SIG-M5 (cell line): ENCODE results near the gene PASK.
"Not testable (repeated sequence)": the region's sequence is repeated elsewhere in the genome, so short reads cannot be mapped to it uniquely, and the experiment has no call there.

Experiments
- DNase-seq: peaks from one replicate; lab custom pipeline; 2025; lab: John Stamatoyannopoulos, UW

The PASK gene

DNA sequence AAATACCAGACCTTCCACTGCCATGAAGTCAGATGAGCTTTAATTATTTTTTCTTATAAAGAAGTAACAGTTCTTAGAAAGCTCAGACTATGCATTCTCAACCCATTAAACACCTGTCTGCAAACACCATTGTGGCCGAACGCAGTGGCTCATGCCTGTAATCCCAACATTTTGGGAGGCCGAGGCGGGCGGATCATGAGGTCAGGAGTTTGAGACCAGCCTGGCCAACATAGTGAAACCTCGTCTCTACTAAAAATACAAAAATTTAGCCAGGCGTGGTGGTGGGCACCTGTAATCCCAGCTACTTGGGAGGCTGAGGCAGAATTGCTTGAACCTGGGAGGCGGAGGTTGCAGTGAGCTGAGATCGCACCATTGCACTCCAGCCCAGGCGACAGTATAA, 44.7 kb downstream of the PASK start:
- DNase-seq: not testable (repeated sequence)

DNA sequence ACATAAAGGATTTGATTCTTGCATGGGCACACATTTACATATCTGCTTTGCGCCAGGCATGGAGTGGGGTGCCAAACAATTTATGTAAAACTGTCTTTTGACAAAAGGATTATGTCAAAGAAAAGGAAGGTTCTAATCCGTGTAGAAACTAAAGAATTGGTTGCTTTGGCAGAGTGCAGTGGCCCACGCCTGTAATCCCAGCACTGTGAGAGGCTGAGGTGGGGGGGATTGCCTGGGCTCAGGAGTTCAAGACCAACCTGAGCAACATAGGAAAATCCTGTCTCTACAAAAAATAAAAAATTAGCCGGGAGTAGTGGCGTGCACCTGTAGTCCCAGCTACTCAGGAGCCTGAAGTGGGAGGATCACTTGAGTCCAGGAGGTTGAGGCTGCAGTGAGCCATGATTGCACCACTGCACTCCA, 46.1 kb downstream of the PASK start:
- no peak for DNase-seq

DNA sequence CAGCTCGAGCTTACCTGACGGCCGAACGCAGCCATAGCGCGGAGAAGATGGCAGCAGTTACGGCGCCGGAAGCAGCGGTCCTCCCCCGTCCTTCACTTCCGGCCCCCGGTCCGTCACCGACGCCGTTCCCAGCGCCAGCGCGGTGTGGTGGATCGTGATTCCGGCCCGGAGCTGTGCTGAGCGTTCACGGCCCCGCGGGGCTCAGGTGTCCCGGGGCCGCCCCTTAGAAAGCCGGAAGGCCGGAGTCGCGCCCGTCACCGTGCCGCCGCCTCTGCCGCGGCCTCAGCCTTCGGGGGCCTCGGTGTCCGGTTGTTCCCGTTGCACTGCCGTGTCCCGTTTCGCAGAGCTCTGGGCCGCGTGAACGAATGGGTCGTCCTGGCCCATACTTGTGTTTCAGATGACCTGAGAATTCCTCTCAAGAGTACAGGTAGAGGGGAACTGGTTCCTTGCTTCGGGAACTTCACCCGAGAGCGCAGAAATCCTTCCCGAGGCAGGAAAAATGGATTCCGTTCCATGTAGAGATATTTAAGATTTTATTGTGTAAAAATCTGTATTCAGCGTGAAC, 47.0 kb downstream of the PASK start, which contains the start of gene MTERF4:
TSS of gene MTERF4 (minus strand) at position 49 of the 565 bp plus-strand sequence. CDS start at position 35, 14 bp downstream.
- no peak for DNase-seq

- no peak for DNase-seq
Observed at GRCh38 chr2:241099246-241099645, 50.0 kb downstream of the PASK start.

GRCh38 chr2:241096979-241097378, 52.3 kb downstream of the PASK start:
- no peak for DNase-seq

- no peak for DNase-seq
Observed at GRCh38 chr2:241095594-241096290, 53.5 kb downstream of the PASK start.

GRCh38 chr2:241094924-241095420, 54.3 kb downstream of the PASK start:
- no peak for DNase-seq

- no peak for DNase-seq
Observed at GRCh38 chr2:241094172-241094571, 55.1 kb downstream of the PASK start.

DNA sequence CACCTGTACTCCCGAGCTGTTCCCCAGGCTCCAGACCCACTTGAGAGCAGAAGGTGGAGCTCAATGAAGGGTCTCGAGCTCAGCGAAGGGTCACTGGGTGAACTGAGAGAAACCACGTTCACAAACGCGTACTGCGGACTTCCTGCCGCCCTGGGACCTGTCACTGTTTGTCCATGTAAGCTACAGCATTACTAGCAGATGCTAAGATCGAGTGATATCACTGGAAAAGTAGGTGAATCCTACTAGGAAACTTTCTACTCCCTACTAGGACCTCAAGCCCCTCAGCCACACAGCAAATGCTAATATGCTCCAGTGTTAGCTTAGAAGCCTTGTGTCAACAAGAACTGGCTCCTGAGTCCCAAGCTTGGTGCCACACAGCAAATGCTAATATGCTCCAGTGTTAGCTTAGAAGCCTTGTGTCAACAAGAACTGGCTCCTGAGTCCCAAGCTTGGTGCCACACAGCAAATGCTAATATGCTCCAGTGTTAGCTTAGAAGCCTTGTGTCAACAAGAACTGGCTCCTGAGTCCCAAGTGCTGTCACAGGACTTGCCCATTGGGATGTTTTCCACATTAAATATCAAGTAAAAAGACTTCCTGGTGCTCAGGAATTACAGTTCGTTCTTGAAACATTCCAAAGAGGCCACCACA, 56.0 kb downstream of the PASK start:
- DNase-seq: not testable (repeated sequence)

- DNase-seq: no peak
Observed at GRCh38 chr2:241092677-241093076, 56.6 kb downstream of the PASK start.

DNA sequence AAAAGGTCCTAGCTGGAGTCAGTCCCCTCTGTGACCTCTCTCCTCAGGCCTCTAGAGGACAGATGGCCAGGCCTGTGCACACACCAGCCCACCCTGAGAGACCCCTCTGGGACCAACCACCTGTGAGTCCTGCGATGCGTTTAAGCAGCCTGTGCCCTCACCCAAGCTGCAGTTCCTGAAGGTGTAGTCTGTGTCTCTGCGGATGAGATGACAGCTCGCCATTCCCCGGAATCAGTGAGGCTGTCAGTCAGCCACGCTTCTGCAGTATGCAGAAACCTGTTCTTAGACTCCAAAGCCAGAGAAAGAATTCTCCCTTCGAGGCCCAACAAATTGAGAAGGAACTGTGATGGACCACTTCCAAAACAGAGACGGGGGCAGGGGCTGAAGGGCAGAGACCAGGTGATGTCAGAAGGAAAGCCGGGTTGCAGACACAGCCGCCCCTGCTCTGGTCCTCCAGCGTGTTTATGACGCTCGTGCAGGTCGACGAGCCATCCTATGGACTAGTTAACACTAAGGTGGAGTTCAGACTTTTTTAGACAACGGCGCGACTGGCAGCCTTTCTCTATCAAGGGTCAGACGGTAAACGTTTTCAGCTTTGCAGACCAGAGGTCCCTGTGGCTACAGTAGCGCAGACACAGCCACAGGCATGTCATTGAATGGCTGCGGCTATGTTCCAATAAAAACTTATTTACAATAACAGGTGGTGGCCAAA, 57.4 kb downstream of the PASK start:
- no peak for DNase-seq

- DNase-seq: no peak
Observed at GRCh38 chr2:241091201-241091600, 58.1 kb downstream of the PASK start.

DNA sequence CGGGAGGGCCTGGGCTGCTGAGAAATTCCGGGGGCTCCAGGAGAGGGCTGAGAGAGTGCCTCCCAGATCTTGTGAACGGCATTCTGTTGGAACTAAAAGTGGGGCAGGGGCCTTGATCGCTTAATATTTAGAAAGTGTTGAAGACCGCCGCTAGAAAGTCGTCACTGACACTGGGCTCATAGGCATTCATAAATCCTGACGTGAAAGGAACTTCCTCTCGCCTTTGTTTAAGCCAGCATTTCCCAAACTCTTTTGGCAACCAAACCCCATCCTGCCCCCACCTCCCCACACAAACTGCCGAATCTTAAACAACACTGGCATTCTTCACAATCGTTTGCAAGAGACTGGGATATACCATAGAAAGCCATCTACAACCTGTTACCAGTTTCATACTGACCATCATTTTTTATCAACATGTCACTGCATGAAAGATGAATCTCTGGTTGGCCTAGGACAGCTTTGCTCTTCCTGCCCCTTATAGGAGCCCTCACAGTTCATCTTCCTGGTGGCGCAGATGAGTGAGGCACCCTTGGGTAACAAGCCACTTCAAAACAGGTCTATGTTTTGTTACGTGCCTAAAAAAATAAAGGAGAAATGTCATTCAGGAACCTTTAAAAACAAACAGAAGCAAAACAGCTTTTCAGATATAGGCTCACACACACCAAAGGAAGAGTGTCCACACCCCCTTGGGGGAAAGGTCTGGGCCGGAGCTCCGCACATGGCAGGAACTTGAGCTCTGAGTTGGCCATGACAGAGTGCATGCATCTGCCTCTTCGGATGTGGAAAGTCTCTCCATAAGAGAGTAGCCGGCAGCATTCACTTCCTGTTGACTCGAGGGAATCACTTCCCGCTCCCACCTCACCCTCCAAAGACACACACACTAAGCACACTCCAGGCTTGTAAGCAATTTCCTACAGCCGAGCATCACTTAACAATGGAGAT, 60.2 kb downstream of the PASK start:
- no peak for DNase-seq

- no peak for DNase-seq
Observed at GRCh38 chr2:241088376-241088775, 60.9 kb downstream of the PASK start.

DNA sequence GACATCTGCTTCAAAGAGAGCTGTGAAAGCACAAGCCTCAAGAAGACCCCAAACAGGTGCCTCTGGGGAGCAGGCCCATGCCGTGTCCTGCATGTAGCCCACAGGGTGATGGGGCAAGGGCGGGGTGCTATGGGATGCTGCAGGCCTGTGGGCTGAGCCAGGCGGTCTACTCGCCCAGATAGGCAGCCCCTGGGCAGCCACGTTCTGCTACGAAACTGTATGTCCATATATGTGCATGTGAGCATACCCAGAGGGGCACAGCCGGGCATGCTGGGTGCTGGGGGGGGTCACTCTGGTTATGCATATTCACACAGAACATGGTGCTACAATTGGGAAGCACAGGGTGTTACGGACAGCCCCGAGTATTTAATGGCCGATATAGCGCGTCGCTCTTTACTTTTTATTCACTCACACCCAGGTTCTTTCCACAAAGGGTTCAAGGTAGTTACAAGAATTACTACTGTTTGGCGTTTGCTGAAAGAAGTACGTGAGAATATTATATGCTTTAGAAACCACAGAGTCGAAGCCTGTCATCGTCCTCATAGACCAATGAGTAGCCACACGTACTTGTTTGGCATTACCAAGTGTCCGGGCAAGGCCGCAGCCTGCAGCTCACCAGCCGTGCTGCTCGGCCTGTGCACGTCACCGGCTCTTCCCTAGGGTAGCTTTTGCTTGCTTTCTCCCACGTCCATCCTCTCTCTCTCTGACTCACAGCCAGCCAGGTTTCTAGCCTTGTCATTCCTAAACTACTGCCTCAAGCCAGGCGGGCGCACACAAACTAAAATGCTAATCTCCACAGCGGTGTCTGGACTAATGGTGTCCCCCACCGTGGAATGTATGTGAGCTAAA, 61.6 kb downstream of the PASK start:
- no peak for DNase-seq

DNA sequence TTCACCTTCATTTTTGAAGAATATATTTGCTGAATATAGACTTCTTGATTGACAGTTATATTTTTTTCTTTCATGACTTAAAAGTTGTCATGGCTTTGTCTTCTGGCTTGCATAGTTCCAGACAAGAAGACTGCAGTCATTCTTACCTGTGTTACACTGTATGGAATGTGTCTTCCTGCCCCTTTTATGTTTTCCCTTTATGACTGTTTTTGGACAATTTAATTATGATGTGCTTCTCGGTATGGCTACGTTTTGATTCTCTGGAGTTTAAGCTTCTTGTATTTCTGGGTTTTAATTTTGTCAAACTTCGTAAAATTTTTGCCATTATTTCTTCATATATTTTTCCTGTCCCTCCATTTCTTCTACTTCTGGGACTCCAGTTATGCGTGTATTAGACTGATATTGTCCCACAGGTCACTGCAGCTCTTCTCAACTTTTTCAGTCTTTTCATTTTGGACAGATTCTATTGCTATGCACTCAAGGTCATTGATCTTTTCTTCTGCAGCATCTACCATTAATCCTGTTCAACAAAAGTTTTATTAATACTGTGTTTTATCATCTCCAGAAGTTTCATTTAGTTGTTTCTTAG, 64.3 kb downstream of the PASK start:
- no peak for DNase-seq

- no peak for DNase-seq
Observed at GRCh38 chr2:241083091-241083415, 66.2 kb downstream of the PASK start.

- DNase-seq: no peak
Observed at GRCh38 chr2:241082341-241083090, 66.8 kb downstream of the PASK start.

DNA sequence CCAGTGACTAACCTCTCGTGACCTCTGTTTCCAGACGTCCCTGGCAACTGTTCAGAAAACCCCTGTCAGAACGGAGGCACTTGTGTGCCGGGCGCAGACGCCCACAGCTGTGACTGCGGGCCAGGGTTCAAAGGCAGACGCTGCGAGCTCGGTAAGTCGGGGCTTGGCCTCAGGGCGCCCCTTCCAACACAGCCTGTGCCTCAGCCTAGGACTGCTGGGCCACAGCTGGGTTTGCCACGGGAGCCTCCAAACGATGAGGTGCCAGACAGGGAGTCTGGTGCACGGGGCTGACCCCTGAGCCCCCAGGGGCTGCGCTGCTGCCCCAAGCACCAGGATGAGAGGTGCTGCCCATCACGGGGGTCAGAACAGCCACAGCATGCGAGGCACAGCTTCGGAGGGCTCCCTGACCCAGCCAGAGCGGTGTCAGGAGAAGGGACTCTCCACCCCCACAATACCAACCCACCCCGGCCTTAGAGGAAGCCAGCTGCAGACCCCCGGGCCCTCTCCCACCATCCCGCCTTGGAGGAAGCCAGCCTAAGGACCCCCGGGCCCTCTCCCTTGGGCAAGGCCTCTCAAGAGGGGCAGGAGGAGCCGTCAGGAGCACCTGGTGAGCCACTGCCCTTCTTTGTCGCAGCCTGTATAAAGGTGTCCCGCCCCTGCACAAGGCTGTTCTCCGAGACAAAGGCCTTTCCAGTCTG, 67.5 kb downstream of the PASK start:
- DNase-seq: no peak
